HG03064 (cell line): ENCODE measurements around the gene ECT2.
"Not testable (repeated sequence)": the region's sequence is repeated elsewhere in the genome, so short reads cannot be mapped to it uniquely, and the experiment has no call there.

Experiments
- ATAC-seq: cut with Tn5 transposase; IDR thresholded peaks from one replicate; pipeline ENCODE4 v1.9.1; 2021; ENCODE audit warnings: low read depth; ENCODE audit not compliant: unreplicated experiment

The ECT2 gene

GRCh38 chr3:172808969-172809546, 58.5 kb downstream of the ECT2 start:
- no peak for ATAC-seq

- ATAC-seq, result no peak
Measured at GRCh38 chr3:172811099-172811498, 60.6 kb downstream of the ECT2 start.

- no peak for ATAC-seq
Measured at GRCh38 chr3:172813462-172813861, 62.9 kb downstream of the ECT2 start.

- ATAC-seq, result no peak
Measured at GRCh38 chr3:172814738-172815137, 64.2 kb downstream of the ECT2 start.

DNA sequence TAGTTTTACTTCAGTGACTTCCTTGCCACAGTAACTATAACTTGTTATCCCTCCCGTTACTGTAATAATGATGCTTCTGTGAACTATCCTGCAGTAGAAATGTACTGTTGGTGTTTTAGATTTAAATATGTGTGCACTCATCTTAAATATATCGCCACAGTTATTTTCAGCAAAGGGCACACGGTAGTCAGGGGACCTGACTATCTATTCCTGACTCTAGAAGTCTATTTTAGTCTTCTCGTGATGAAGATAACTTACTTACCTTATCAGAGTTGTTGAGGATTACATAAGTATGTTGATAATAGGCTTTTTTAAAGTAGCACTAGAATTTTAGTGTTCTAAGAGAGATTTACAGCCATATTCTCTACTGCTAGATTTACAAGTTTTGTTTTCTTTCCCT, 65.3 kb downstream of the ECT2 start:
- no peak for ATAC-seq

GRCh38 chr3:172816281-172816680, 65.8 kb downstream of the ECT2 start:
- no peak for ATAC-seq

- ATAC-seq, result no peak
Measured at GRCh38 chr3:172816968-172817367, 66.4 kb downstream of the ECT2 start.

GRCh38 chr3:172820492-172820891, 70.0 kb downstream of the ECT2 start:
- ATAC-seq, result no peak

- no peak for ATAC-seq
Measured at GRCh38 chr3:172824229-172824628, 73.7 kb downstream of the ECT2 start.

- not testable (repeated sequence) for ATAC-seq
Measured at GRCh38 chr3:172827231-172827630, 76.7 kb downstream of the ECT2 start.

GRCh38 chr3:172832983-172833382, 82.5 kb downstream of the ECT2 start:
- ATAC-seq, result no peak

DNA sequence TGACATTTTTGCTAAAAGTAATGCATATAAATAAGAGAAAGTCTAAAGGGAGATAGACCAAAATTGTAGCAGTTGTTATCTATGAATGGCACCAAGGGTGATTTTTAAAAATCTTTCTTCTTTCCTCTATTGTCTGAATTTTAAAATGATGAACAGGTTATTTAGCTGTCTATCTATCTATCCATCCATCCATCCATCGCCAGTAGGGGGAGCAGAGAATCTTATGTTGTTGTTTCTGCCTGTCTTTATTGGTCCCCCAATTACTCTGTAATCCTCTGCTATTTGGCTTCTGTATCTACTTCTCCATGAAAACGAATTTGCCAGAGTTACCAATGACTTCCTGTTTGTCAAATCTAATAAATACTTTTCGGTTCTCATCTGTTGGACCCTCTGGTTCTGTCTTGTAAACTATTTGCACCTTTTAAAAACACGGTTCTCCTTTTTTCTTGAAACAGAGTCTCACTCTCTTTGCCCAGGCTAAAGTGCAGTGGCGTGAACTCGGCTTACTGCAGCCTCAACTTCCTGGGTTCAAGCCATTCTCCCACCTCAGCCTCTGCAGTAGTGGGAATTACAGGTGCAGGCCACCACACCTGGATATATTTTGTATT, 86.0 kb downstream of the ECT2 start:
- ATAC-seq, result no peak

DNA sequence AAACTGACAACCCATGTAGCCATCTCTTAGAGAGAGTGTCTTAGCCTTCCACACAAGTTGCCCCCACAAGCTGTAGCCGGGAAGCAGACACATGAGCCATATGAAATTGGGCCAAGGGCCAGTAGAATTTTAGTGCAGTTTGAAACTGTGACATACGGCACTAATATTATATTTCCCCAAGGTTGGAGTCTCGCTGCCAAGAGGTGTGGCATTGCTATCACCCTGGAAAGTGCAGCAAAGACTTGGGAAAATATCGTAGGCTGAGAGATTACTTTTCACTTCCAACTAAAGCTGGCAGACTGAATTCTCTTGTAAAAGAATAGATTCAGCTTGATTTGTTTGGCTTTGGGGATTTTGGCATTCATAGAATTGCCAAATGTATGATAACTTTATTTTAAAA, 89.2 kb downstream of the ECT2 start:
- no peak for ATAC-seq

DNA sequence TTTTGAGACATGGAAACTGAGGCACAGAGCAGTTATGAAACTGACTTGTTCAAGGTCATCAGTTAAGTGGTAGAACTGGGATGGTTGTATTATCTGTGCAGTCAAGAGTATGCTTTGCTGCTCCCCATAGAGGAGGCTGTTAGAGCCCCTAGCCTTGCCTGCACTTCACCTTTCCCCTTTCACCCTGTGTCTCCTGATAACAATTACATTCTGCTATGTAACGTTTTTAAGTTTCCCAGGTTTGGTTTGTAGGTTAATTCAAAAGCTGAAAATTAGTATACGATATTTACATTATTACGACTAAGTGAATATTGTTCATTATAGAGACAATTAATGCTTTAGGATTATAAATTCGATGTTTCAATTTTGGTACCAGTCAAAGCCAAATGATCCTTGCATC, 89.9 kb downstream of the ECT2 start:
- no peak for ATAC-seq

- no peak for ATAC-seq
Measured at GRCh38 chr3:172840913-172841312, 90.4 kb downstream of the ECT2 start.

- no peak for ATAC-seq
Measured at GRCh38 chr3:172844428-172844827, 93.9 kb downstream of the ECT2 start.

- peak; percentile 84 for ATAC-seq
Measured at GRCh38 chr3:172846103-172846561, 95.6 kb downstream of the ECT2 start.

- no peak for ATAC-seq
Measured at GRCh38 chr3:172846706-172847105, 96.2 kb downstream of the ECT2 start.

DNA sequence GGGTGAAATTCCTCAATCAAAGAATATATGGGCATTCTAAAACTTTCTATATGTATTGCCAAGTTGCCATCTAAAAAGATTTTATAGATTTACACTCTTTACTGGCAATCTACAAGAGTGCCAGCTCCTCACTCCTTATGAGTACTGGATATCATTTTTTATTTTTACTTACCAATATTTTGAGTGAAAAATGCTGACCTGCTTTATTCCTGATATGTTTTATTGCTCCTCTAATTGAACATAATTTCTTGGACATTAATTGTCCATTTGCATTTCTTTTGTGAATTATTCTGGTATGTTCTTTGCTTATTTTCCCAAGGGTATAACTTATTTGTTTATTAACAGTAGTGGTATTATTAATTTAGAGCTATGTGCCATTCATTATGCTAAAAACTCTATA, 96.8 kb downstream of the ECT2 start:
- no peak for ATAC-seq

GRCh38 chr3:172848910-172849309, 98.4 kb downstream of the ECT2 start:
- ATAC-seq, result no peak

- ATAC-seq, result no peak
Measured at GRCh38 chr3:172853005-172853404, 102.5 kb downstream of the ECT2 start.

GRCh38 chr3:172853921-172854666, 103.6 kb downstream of the ECT2 start:
- ATAC-seq, result no peak
